Kasumi-1 (cell line): ENCODE measurements around the gene TERC.
"Not testable (repeated sequence)": the region's sequence is repeated elsewhere in the genome, so short reads cannot be mapped to it uniquely, and the experiment has no call there.

Source experiments
- DNase-seq, 2 experiments: peaks; one replicate each; lab custom pipeline; 2025; lab: John Stamatoyannopoulos, UW

The TERC gene

GRCh38 chr3:169771497-169772304 is 6.8 kb upstream of the TERC start:
- peak; percentile 84 to 92 for DNase-seq

GRCh38 chr3:169769287-169770181 is 4.7 kb upstream of the TERC start, which contains the start of gene ACTRT3:
Gene ACTRT3 (minus strand): TSS chr3:169769561. CDS start chr3:169769520, 41 bp downstream.
- peak; percentile 60 to 64 for DNase-seq

GRCh38 chr3:169764312-169764881 is 463 bp downstream of the TERC start:
- peak; percentile 45 to 61 for DNase-seq

GRCh38 chr3:169760479-169760878 is 4.4 kb downstream of the TERC start:
- no peak for DNase-seq

DNA sequence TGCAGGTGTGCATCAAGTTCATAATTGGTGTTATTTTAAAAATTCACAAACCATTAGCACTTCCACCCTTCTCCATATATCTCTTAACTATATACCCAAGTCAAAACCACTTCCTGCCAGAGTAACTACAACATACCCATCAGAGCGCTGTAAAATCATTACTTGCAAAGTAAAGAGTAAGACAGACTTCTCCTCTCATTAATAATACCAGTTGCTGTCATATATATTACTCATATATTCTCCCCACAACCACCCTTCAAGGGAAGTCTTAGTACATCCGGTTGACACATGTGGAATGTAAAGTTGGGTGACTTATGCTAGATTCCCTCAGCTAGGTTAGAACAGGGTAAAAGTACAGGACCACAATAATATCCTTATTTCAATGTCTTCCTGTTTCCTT is 5.6 kb downstream of the TERC start:
- peak; percentile 85 to 87 for DNase-seq

DNA sequence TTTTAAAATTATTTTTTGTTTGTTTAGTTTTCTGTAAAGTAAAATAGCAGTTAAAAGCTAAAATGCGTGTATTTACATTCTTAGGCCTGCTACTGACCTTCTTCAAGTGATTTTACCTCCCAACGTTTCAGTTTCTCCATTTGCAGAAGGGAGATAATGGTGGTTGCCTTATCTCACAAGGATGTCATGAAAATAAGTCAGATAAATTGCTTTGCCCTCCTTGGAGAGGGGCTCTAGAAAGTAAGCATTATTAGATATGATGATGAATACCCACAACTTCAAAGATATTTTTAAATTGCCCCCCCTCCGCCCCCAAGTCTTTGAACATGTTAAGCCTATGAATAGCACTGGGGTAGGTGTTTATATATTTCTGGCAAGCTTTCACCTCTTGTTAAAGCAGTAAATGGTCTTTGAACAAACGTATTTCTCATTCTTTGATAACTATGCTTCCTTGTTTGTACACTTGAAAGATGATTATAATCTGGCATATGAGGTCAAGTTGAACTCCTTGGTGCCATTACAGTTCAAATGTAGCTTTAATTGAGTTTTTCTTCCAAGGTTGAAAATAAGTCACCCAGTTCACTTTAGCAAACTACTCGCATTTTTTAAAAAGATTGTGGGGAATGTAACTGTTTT is 6.4 kb downstream of the TERC start:
- no peak for DNase-seq

- no peak for DNase-seq
Observed at GRCh38 chr3:169755488-169755887, 9.4 kb downstream of the TERC start.

- DNase-seq = no peak
Observed at GRCh38 chr3:169754711-169755110, 10.1 kb downstream of the TERC start.

DNA sequence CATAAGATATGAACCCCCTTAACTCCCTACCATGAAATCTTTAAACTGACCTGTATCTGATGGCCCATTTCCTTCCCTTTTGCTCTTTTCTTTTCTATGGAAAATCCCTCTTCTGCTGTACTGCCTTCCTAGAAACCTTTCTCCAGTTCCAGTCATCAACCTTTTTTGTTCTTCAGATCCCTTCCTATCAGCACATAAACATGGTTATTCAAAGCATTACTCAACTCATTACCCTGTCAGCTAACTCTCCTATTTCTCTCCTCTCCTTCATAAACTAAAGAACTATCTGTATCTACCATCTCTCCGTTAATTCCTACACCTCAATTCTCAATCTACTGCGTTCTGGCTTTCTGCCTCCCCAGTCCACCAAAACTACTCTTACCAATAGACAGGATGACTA is 13.0 kb downstream of the TERC start:
- no peak for DNase-seq

DNA sequence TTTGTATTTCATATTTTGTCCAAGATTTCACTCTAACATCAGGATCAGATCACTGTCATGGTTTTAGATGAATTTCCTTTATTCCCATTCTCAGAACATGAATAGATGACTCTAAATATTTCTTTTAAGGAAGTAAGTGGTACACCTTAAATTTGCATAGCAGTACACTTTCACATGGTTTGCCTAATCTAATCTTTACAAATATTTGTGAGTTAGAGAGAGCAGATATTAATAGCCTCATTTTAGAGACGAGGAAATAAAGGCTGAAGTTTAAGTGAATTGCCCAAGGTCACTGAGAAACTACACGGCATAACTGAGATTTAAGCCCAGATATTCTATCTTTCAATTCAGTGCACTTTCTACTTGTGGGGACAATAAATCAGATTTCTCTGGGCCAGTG is 14.2 kb downstream of the TERC start:
- no peak for DNase-seq

- DNase-seq = no peak
Observed at GRCh38 chr3:169748670-169749069, 16.2 kb downstream of the TERC start.

- DNase-seq = peak; percentile 30 to 36
Observed at GRCh38 chr3:169746924-169747323, 17.9 kb downstream of the TERC start.

DNA sequence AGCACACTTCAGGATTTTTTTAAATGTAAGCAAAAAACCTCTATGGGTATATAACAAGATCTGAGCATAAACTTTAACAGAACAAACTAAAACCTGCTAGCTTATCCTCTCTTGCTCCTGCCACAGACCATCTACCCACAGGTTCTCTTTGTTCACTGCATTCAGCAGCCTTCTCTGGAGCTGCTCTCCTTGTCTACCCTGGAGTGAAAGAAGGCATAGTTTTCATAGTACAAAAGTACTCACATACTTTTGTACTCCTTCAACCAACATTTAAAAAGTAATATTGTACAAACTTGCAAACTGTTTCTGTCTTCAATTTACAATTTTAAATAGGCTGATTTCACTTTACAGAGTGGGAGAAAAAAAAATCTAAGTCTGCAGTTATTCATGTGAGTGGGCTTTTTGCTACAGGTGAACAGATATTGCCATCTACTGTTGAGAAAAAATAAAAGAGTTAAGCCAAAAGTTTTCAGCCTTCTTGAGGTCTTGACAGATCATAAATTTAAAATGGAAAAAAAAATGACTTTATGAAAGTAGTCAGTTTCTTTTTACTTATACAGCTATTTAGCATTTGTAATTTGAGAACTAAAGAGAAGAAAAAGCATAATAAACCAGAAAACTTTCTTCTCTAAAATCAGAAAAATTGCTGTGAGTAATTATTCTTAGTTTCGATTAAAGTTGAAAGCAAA is 20.4 kb downstream of the TERC start:
- peak; percentile 7 to 32 for DNase-seq

- DNase-seq = no peak
Observed at GRCh38 chr3:169739067-169739466, 25.8 kb downstream of the TERC start.

DNA sequence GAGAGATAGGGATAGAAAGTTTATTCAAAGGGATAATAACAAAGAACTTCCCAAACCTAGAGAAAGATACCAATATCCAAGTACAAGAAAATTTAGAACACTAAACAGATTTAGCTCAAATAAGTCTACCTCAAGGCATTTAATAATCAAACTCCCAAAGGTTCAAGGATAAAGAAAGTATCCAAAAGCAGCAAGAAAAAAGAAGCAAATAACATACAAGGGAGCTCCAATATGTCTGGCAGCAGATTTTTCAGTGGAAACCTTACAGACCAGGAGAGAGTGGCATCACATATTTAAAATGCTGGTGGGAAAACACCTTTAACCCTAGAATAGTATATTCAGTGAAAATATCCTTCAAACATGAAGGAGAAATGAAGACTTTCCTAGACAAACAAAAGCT is 33.0 kb downstream of the TERC start:
- not testable (repeated sequence) for DNase-seq

GRCh38 chr3:169722724-169723123 is 42.1 kb downstream of the TERC start:
- no peak for DNase-seq

DNA sequence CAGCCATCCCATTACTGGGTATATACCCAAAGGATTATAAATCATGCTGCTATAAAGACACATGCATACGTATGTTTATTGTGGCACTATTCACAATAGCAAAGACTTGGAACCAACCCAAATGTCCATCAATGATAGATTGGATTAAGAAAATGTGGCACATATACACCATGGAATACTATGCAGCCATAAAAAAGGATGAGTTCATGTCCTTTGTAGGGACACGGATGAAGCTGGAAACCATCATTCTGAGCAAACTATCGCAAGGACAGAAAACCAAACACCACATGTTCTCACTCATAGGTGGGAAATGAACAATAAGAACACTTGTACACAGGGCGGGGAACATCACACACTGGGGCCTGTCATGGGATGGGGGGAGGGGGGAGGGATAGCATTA is 46.4 kb downstream of the TERC start:
- DNase-seq = not testable (repeated sequence)
